ENCODE measurements around the gene ZNF383.
"Not testable (repeated sequence)": the region's sequence is repeated elsewhere in the genome, so short reads cannot be mapped to it uniquely, and the experiment has no call there.

DNA sequence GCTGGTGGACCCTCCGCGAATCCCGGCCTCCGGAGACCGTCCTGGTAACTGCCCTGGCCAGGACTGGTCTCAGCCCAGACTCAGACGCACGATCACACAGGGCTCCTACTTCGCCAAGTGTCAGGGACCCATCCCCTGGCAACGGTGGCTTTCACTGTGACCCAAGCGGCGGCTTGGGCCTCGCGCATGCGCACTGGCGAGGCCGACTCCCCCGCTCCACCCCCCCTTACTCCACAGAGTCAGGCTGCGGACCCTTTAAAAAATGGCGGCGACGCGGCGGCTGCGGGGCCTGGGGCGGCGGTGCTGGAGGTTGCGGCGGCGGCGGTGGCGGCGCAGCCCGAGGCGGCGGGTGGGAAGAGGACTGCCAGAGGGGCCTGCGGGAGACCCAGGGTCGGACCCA, 66.0 kb downstream of the ZNF383 start:
- TF ChIP-seq, protein P1, sequence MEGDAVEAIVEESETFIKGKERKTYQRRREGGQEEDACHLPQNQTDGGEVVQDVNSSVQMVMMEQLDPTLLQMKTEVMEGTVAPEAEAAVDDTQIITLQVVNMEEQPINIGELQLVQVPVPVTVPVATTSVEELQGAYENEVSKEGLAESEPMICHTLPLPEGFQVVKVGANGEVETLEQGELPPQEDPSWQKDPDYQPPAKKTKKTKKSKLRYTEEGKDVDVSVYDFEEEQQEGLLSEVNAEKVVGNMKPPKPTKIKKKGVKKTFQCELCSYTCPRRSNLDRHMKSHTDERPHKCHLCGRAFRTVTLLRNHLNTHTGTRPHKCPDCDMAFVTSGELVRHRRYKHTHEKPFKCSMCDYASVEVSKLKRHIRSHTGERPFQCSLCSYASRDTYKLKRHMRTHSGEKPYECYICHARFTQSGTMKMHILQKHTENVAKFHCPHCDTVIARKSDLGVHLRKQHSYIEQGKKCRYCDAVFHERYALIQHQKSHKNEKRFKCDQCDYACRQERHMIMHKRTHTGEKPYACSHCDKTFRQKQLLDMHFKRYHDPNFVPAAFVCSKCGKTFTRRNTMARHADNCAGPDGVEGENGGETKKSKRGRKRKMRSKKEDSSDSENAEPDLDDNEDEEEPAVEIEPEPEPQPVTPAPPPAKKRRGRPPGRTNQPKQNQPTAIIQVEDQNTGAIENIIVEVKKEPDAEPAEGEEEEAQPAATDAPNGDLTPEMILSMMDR (IDR thresholded peaks at IDR 0.05), result not testable (repeated sequence)
- TF ChIP-seq JUND (IDR thresholded peaks at IDR 0.05); RAD21 (IDR thresholded peaks at IDR 0.05; ENCODE audit: low read length); NFIC (IDR thresholded peaks at IDR 0.05; ENCODE audit: borderline replicate concordance); POLR2AphosphoS5 (IDR thresholded peaks at IDR 0.05; ENCODE audit: low read depth, low read length); YY1 (IDR thresholded peaks at IDR 0.05; ENCODE audit: low read depth); FOSL2 (IDR thresholded peaks at IDR 0.05; ENCODE audit: borderline replicate concordance, low read depth); NRF1 (IDR thresholded peaks at IDR 0.05; ENCODE audit: low read depth, low read length): not testable (repeated sequence)
- TF ChIP-seq, protein P2, sequence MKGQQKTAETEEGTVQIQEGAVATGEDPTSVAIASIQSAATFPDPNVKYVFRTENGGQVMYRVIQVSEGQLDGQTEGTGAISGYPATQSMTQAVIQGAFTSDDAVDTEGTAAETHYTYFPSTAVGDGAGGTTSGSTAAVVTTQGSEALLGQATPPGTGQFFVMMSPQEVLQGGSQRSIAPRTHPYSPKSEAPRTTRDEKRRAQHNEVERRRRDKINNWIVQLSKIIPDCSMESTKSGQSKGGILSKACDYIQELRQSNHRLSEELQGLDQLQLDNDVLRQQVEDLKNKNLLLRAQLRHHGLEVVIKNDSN (IDR thresholded peaks at IDR 0.05; ENCODE audit: borderline replicate concordance, low read depth), result not testable (repeated sequence)
- TF ChIP-seq, protein P3, sequence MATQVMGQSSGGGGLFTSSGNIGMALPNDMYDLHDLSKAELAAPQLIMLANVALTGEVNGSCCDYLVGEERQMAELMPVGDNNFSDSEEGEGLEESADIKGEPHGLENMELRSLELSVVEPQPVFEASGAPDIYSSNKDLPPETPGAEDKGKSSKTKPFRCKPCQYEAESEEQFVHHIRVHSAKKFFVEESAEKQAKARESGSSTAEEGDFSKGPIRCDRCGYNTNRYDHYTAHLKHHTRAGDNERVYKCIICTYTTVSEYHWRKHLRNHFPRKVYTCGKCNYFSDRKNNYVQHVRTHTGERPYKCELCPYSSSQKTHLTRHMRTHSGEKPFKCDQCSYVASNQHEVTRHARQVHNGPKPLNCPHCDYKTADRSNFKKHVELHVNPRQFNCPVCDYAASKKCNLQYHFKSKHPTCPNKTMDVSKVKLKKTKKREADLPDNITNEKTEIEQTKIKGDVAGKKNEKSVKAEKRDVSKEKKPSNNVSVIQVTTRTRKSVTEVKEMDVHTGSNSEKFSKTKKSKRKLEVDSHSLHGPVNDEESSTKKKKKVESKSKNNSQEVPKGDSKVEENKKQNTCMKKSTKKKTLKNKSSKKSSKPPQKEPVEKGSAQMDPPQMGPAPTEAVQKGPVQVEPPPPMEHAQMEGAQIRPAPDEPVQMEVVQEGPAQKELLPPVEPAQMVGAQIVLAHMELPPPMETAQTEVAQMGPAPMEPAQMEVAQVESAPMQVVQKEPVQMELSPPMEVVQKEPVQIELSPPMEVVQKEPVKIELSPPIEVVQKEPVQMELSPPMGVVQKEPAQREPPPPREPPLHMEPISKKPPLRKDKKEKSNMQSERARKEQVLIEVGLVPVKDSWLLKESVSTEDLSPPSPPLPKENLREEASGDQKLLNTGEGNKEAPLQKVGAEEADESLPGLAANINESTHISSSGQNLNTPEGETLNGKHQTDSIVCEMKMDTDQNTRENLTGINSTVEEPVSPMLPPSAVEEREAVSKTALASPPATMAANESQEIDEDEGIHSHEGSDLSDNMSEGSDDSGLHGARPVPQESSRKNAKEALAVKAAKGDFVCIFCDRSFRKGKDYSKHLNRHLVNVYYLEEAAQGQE (IDR thresholded peaks at IDR 0.05; ENCODE audit: low read depth, low read length), result not testable (repeated sequence)
- TF ChIP-seq, protein P4, sequence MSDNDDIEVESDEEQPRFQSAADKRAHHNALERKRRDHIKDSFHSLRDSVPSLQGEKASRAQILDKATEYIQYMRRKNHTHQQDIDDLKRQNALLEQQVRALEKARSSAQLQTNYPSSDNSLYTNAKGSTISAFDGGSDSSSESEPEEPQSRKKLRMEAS (IDR thresholded peaks at IDR 0.05; ENCODE audit: low read depth), result not testable (repeated sequence)
- TF ChIP-seq, protein P5, sequence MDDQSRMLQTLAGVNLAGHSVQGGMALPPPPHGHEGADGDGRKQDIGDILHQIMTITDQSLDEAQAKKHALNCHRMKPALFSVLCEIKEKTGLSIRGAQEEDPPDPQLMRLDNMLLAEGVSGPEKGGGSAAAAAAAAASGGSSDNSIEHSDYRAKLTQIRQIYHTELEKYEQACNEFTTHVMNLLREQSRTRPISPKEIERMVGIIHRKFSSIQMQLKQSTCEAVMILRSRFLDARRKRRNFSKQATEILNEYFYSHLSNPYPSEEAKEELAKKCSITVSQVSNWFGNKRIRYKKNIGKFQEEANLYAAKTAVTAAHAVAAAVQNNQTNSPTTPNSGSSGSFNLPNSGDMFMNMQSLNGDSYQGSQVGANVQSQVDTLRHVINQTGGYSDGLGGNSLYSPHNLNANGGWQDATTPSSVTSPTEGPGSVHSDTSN (IDR thresholded peaks at IDR 0.05), result not testable (repeated sequence)
- TF ChIP-seq, protein P6, sequence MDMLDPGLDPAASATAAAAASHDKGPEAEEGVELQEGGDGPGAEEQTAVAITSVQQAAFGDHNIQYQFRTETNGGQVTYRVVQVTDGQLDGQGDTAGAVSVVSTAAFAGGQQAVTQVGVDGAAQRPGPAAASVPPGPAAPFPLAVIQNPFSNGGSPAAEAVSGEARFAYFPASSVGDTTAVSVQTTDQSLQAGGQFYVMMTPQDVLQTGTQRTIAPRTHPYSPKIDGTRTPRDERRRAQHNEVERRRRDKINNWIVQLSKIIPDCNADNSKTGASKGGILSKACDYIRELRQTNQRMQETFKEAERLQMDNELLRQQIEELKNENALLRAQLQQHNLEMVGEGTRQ (IDR thresholded peaks at IDR 0.05; ENCODE audit: borderline replicate concordance, low read depth, low read length), result not testable (repeated sequence)

Measured in SK-N-SH (cell line).